Suprapubic skin (tissue), 4 donors: ENCODE measurements around the gene GABRB3. TPM values are rescaled to one million over a fixed set of nuclear protein-coding genes. Genes with fewer than 3 reads are reported as not detected.
A peak's percentile ranks its signal among the peaks of the same experiment; 100 is the strongest.

Experiments
- DNase-seq, 2 donors: peaks; one replicate each; pipeline ENCODE4 v3.0.0-alpha.2; 2019; ENCODE audit warnings: low spot score in 2 of 2
- H3K27ac ChIP-seq: fragments of 200-600 bp; sonication (generic); one replicate; pipeline ENCODE4 v1.5.1; 2019
- H3K27me3 ChIP-seq: fragments of 200-600 bp; sonication (generic); one replicate; pipeline ENCODE4 v1.5.1; 2019
- H3K36me3 ChIP-seq: fragments of 200-600 bp; sonication (generic); one replicate; pipeline ENCODE4 v1.5.1; 2019
- H3K4me1 ChIP-seq: fragments of 200-600 bp; sonication (generic); one replicate; pipeline ENCODE4 v1.5.1; 2019
- H3K4me3 ChIP-seq: fragments of 200-600 bp; sonication (generic); one replicate; pipeline ENCODE4 v1.5.1; 2019; ENCODE audit warnings: mild to moderate bottlenecking
- H3K9me3 ChIP-seq: fragments of 200-600 bp; sonication (generic); one replicate; pipeline ENCODE4 v1.5.1; 2019
- EP300 ChIP-seq: sonication (generic); formaldehyde crosslinking; IDR thresholded peaks from one replicate; pipeline ENCODE4 v1.6.1; 2017; ENCODE audit warnings: antibody characterized with exemption
- POLR2A ChIP-seq, 2 donors: fragments of 450-650 bp; IDR thresholded peaks; one replicate each; pipeline ENCODE4 v1.6.1; 2017; ENCODE audit warnings: antibody characterized with exemption in 2 of 2, mild to moderate bottlenecking in 2 of 2, moderate library complexity in 2 of 2
- POLR2AphosphoS5 ChIP-seq, 3 donors: sonication (generic); formaldehyde crosslinking; IDR thresholded peaks; one replicate each; pipeline ENCODE4 v1.6.1; 2017; ENCODE audit warnings: antibody characterized with exemption in 3 of 3
- WGBS: methylation state at CpG from one replicate; pipeline ENCODE4 v1.1.5; 2018; 5-methylcytosine and 5-hydroxymethylcytosine counted together
- total RNA-seq, 4 donors: library from RNA; depleted of rRNA; stranded (reverse); fragments of >200 nt; gene quantifications; one replicate each; pipeline ENCODE4 v1.1.0, GENCODE V29; 2016
- TF ChIP-seq, protein P1 (sequence below), 2 donors: fragments of 200-600 bp in 1 of 2; fragments of 450-650 bp in 1 of 2; sonication (generic) in 1 of 2; IDR thresholded peaks; one replicate each; pipeline ENCODE4 v1.5.1; 2016 to 2019; ENCODE audit warnings: antibody characterized with exemption in 2 of 2, mild to moderate bottlenecking in 1 of 2, moderate library complexity in 1 of 2

The GABRB3 gene
- total RNA-seq, 4 donors from 2014 or later: 0.48 to 4.8 (median 2.2) TPM

DNA sequence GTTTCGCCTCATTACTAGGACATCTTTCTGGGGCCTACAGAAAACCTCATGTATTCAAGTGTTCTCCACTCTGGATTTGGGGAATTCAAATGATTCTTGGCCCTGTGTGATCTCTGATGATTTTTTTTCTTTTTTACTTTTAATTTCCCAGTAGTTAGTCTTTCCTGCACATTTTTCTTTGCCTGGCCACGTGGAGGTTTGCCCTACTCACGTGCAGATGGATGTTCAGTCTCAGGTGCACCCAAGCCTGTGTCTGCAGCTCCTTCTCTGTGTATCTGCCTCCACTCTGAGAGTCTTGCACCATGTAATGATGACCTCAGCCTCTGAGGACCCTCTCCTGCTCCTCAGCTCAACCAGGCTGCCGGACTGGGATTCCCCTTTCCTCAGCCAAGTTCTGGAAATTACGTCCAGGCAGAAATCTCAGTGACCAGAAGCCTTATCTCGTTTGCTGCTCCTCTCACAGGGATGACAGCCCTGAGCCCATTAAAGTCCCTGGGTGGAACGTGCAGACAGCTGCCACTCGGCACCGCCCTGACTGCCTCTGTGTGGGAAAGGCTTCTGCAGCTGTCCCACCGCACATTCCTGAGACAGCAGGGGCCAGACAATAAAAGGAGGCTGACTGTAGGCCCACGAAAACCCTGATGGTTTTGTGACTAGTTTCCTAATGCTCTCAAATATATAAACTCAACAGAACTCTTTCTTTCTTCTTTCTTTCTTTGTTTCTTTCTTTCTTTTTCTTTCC, 31.4 kb upstream of the GABRB3 start:
- no peak for DNase-seq
- Histone ChIP-seq H3K27ac (no peak overlapping the region), H3K4me3 (no peak overlapping the region), H3K36me3 (no peaks in the 10 kb centered on the region), H3K27me3 (no peaks in the 10 kb centered on the region), H3K9me3 (no peaks in the 10 kb centered on the region), H3K4me1 (no peaks in the 10 kb centered on the region)
- TF ChIP-seq EP300 (no peak), POLR2AphosphoS5 (IDR thresholded peaks at IDR 0.05) (no peak), POLR2A (IDR thresholded peaks at IDR 0.05) (no peak)
- TF ChIP-seq, protein P1, sequence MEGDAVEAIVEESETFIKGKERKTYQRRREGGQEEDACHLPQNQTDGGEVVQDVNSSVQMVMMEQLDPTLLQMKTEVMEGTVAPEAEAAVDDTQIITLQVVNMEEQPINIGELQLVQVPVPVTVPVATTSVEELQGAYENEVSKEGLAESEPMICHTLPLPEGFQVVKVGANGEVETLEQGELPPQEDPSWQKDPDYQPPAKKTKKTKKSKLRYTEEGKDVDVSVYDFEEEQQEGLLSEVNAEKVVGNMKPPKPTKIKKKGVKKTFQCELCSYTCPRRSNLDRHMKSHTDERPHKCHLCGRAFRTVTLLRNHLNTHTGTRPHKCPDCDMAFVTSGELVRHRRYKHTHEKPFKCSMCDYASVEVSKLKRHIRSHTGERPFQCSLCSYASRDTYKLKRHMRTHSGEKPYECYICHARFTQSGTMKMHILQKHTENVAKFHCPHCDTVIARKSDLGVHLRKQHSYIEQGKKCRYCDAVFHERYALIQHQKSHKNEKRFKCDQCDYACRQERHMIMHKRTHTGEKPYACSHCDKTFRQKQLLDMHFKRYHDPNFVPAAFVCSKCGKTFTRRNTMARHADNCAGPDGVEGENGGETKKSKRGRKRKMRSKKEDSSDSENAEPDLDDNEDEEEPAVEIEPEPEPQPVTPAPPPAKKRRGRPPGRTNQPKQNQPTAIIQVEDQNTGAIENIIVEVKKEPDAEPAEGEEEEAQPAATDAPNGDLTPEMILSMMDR (IDR thresholded peaks at IDR 0.05): no peak
- WGBS: 64% methylated on average over 10 of the region's 11 CpGs

DNA sequence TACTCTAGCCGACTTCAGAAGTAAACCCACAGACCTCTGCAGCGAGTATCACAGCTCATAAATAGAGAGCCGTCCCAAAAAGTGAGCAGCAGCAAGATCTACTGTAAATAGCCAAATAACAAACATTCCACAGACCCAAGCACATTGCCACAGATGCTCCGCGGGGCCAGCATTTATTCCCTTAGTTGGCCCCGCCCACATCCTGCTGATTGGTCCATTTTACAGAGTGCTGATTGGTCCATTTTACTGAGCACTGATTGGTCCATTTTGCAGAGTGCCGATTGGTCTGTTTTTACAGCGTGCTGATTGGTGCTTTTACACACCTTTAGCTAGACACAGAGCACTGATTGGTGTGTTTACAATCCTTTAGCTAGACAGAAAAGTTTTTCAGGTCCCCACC, 17.3 kb upstream of the GABRB3 start:
- Histone ChIP-seq H3K4me3 (no peak overlapping the region), H3K4me1 (no peaks in the 10 kb centered on the region), H3K27me3 (no peaks in the 10 kb centered on the region), H3K27ac (no peak overlapping the region), H3K36me3 (no peaks in the 10 kb centered on the region), H3K9me3 (peaks cover 3% of the 10 kb centered on the region)
- TF ChIP-seq EP300 (no peak), POLR2A (IDR thresholded peaks at IDR 0.05) (no peak), POLR2AphosphoS5 (IDR thresholded peaks at IDR 0.05) (no peak)
- TF ChIP-seq, protein P1 (IDR thresholded peaks at IDR 0.05): no peak
- WGBS: 81% methylated on average over 8 of the region's 8 CpGs
- DNase-seq: no peak

DNA sequence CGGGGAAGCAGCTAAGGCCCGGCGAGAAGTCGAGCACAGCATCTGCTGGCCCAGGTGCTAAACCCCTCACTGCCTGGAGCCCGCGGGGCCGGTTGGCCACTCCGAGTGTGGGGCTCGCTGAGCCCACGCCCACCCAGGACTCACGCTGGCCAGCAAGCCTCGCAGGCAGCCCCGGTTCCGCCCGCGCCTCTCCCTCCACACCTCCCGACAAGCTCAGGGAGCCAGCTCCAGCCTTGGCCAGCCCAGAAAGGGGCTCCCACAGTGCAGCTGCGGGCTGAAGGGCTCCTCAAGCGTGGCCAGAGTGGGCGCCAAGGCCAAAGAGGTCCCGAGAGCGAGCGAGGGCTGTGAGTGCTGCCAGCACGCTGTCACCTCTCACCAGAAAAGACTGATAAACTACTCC, 8.9 kb upstream of the GABRB3 start:
- Histone ChIP-seq H3K27ac (no peak overlapping the region), H3K9me3 (no peaks in the 10 kb centered on the region), H3K27me3 (no peaks in the 10 kb centered on the region), H3K36me3 (no peaks in the 10 kb centered on the region), H3K4me3 (no peak overlapping the region), H3K4me1 (no peaks in the 10 kb centered on the region)
- WGBS: 65% methylated on average over 10 of the region's 24 CpGs
- DNase-seq: no peak
- TF ChIP-seq POLR2AphosphoS5 (IDR thresholded peaks at IDR 0.05) (no peak), POLR2A (IDR thresholded peaks at IDR 0.05) (no peak), EP300 (no peak)
- TF ChIP-seq, protein P1 (IDR thresholded peaks at IDR 0.05): no peak

DNA sequence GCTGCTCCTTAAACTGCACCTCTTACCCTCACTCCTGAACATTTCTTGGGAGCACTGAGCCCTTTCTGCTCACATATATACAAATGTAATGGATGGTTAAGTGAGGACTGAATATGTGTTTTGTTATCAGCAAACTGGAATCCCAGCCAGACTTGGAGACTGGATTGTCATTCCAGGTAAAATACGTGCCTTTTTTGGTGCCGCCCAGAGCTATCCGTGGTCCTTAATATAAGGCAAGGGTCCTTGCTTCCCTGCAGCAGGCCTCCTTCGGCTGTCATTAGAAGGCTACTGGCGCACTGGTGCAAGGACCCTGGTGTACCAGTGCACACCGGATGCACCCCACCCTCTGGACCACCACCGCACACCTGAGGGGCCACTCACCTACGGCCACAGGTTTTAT, 1.1 kb upstream of the GABRB3 start:
- no peak for DNase-seq
- no peak for TF ChIP-seq POLR2AphosphoS5 (IDR thresholded peaks at IDR 0.05)
- TF ChIP-seq, protein P1 (IDR thresholded peaks at IDR 0.05): no peak
- TF ChIP-seq EP300: no peak
- Histone ChIP-seq H3K9me3 (no peaks in the 10 kb centered on the region), H3K4me1 (peaks cover 22% of the 10 kb centered on the region), H3K27ac (no peak overlapping the region), H3K36me3 (no peaks in the 10 kb centered on the region), H3K27me3 (peaks cover 48% of the 10 kb centered on the region), H3K4me3 (no peak overlapping the region)
- 16% methylated on average over 8 of the region's 8 CpGs for WGBS

DNA sequence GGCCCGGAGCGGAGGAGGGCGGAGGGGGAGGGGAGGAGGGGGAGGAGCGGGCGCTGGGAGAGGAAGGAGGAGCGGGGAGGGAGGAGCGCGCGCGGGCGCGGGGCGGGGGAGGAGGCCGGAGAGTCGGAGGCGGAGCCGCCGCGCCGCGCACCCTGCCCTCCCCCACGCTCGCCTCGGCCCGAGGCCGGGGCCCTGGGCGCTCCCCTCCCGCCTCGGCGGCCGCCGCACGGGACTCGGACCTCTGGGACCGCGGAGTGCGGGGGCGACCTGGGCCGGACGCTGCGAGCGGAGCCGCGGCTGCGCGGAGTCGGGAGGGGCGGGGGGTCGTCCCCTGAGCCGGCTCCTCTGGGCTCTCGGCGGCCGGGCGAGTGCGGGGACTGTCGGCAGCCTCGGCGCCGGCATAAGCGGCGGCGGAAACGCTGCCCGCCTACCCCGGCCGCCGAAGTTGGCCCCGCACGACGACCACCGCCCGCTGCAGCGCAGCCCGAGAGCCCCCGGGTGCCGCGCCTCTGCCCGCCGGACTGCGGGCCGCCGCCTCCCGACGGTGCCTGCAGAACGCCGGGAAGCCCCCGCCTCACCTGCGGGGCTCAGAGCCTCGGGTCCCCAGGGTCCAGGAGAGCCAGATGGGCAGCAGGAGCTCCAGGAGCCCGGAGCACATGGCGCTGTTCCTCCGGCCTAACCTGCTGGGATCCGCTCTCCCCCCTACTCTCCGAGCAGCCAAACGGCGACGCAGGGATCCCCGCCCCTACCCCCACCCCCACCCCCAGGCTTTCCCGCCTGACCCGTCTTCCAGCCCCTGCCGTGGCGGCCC, 406 bp upstream of the GABRB3 start:
- Histone ChIP-seq H3K9me3 (no peaks in the 10 kb centered on the region), H3K4me3 (peak overlapping the region; percentile 58), H3K36me3 (no peaks in the 10 kb centered on the region), H3K27me3 (peaks cover 48% of the 10 kb centered on the region), H3K4me1 (peaks cover 22% of the 10 kb centered on the region), H3K27ac (no peak overlapping the region)
- 7% methylated on average over 6 of the region's 102 CpGs for WGBS
- TF ChIP-seq, protein P1 (IDR thresholded peaks at IDR 0.05): no peak
- no peak for DNase-seq
